ENCODE data around the gene HHLA2.

DNA sequence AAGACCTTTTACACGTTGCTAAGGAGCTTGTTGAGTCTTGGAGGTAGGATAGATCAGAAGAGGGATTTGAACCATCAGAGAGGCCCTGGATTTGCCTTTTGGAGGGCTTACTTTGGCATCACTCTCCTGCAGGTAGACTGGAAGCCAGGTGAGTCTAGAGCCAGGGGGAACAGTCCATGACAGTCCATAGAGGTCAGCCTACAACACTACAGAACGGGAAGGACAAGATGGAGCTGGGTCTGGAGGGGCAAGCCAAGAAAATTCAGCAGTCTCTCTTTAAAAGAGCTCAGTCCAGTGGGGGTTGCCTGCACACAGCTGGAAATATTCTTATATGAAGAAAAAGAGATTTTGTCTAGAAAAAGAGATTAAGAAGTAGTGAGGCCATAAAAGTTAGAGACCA lies 60.7 kb downstream of the HHLA2 start:
- no peak for TF ChIP-seq POLR2AphosphoS5 (IDR thresholded peaks at IDR 0.05; ENCODE audit: low read depth)
- TF ChIP-seq, protein P1, sequence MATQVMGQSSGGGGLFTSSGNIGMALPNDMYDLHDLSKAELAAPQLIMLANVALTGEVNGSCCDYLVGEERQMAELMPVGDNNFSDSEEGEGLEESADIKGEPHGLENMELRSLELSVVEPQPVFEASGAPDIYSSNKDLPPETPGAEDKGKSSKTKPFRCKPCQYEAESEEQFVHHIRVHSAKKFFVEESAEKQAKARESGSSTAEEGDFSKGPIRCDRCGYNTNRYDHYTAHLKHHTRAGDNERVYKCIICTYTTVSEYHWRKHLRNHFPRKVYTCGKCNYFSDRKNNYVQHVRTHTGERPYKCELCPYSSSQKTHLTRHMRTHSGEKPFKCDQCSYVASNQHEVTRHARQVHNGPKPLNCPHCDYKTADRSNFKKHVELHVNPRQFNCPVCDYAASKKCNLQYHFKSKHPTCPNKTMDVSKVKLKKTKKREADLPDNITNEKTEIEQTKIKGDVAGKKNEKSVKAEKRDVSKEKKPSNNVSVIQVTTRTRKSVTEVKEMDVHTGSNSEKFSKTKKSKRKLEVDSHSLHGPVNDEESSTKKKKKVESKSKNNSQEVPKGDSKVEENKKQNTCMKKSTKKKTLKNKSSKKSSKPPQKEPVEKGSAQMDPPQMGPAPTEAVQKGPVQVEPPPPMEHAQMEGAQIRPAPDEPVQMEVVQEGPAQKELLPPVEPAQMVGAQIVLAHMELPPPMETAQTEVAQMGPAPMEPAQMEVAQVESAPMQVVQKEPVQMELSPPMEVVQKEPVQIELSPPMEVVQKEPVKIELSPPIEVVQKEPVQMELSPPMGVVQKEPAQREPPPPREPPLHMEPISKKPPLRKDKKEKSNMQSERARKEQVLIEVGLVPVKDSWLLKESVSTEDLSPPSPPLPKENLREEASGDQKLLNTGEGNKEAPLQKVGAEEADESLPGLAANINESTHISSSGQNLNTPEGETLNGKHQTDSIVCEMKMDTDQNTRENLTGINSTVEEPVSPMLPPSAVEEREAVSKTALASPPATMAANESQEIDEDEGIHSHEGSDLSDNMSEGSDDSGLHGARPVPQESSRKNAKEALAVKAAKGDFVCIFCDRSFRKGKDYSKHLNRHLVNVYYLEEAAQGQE (IDR thresholded peaks at IDR 0.05; ENCODE audit: unreplicated experiment): no peak
- TF ChIP-seq, protein P2, sequence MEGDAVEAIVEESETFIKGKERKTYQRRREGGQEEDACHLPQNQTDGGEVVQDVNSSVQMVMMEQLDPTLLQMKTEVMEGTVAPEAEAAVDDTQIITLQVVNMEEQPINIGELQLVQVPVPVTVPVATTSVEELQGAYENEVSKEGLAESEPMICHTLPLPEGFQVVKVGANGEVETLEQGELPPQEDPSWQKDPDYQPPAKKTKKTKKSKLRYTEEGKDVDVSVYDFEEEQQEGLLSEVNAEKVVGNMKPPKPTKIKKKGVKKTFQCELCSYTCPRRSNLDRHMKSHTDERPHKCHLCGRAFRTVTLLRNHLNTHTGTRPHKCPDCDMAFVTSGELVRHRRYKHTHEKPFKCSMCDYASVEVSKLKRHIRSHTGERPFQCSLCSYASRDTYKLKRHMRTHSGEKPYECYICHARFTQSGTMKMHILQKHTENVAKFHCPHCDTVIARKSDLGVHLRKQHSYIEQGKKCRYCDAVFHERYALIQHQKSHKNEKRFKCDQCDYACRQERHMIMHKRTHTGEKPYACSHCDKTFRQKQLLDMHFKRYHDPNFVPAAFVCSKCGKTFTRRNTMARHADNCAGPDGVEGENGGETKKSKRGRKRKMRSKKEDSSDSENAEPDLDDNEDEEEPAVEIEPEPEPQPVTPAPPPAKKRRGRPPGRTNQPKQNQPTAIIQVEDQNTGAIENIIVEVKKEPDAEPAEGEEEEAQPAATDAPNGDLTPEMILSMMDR (conservative IDR thresholded peaks at IDR 0.05; ENCODE audit: low read depth in 2 of 2): no peak
- TF ChIP-seq EZH2phosphoT487 (IDR thresholded peaks at IDR 0.05; ENCODE audit: unreplicated experiment): no peak

All from GM23338 (cell line).